ENCODE results near the gene BRCC3. TPM values are rescaled to one million over a fixed set of nuclear protein-coding genes. Genes with fewer than 3 reads are reported as not detected.

Gene BRCC3
- total and polyA plus RNA-seq, 4 donors = 7.8 to 12.2 (median 10.1) TPM

GRCh38 chrX:155105919-155106318, 34.6 kb downstream of the BRCC3 start:
- Histone ChIP-seq H3K9ac (ENCODE audit: low read depth in 1 of 2, low read length in 2 of 2) (no peak overlapping the region), H3K4me3 (ENCODE audit: low read depth in 1 of 3, low read length in 3 of 3) (no peak overlapping the region), H3K9me3 (ENCODE audit: control insufficient read depth in 4 of 4, low read length in 3 of 4) (no peaks in the 10 kb centered on the region), H3K4me1 (ENCODE audit: control insufficient read depth in 4 of 4, insufficient read depth in 4 of 4, low read length in 3 of 4) (no peaks in the 10 kb centered on the region), H3K27ac (ENCODE audit: low read depth in 1 of 2, low read length in 2 of 2) (no peak overlapping the region), H3K27me3 (ENCODE audit: control insufficient read depth in 4 of 4, insufficient read depth in 4 of 4, low read length in 3 of 4) (no peaks in the 10 kb centered on the region), H3K36me3 (ENCODE audit: control insufficient read depth in 4 of 4, insufficient read depth in 3 of 4, low read depth in 1 of 4, low read length in 3 of 4) (no peaks in the 10 kb centered on the region)
- no peak for TF ChIP-seq CTCF (IDR thresholded peaks at IDR 0.05; ENCODE audit: low read depth, low read length, missing input control)
- no peak for TF ChIP-seq FOXA1 (IDR thresholded peaks at IDR 0.05)
- no peak for TF ChIP-seq NR2F2 (IDR thresholded peaks at IDR 0.05)
- TF ChIP-seq ZBTB33 (IDR thresholded peaks at IDR 0.05) = no peak
- TF ChIP-seq ATF3 (IDR thresholded peaks at IDR 0.05) = no peak
- TF ChIP-seq JUND (IDR thresholded peaks at IDR 0.05) = no peak
- TF ChIP-seq MAX (IDR thresholded peaks at IDR 0.05) = no peak
- no peak for TF ChIP-seq RXRA (IDR thresholded peaks at IDR 0.05)
- TF ChIP-seq EGR1 (IDR thresholded peaks at IDR 0.05; ENCODE audit: low read depth in 2 of 2) = no peak
- no peak for TF ChIP-seq REST (IDR thresholded peaks at IDR 0.05)
- no peak for TF ChIP-seq TAF1 (conservative IDR thresholded peaks at IDR 0.05)
- no peak for TF ChIP-seq HNF4A (conservative IDR thresholded peaks at IDR 0.05)
- no peak for TF ChIP-seq YY1 (IDR thresholded peaks at IDR 0.05)
- TF ChIP-seq HNF4G (IDR thresholded peaks at IDR 0.05) = no peak
- TF ChIP-seq FOXA2 (IDR thresholded peaks at IDR 0.05) = no peak
- no peak for TF ChIP-seq SP1 (IDR thresholded peaks at IDR 0.05)
- WGBS = 99% methylated on average over 2 of the region's 2 CpGs
- no peak for DNase-seq (ENCODE audit: low spot score)

GRCh38 chrX:155108427-155108826, 37.1 kb downstream of the BRCC3 start:
- no peak overlapping the region for H3K9ac ChIP-seq (ENCODE audit: low read depth in 1 of 2, low read length in 2 of 2)
- H3K36me3 ChIP-seq (ENCODE audit: control insufficient read depth in 4 of 4, insufficient read depth in 3 of 4, low read depth in 1 of 4, low read length in 3 of 4) = no peaks in the 10 kb centered on the region
- no peaks in the 10 kb centered on the region for H3K9me3 ChIP-seq (ENCODE audit: control insufficient read depth in 4 of 4, low read length in 3 of 4)
- no peak for TF ChIP-seq RAD21 (IDR thresholded peaks at IDR 0.05)
- TF ChIP-seq NR2F2 (IDR thresholded peaks at IDR 0.05) = no peak
- no peak for TF ChIP-seq CTCF (IDR thresholded peaks at IDR 0.05; ENCODE audit: low read depth, low read length, missing input control)
- no peak for TF ChIP-seq REST (IDR thresholded peaks at IDR 0.05)
- TF ChIP-seq FOXA2 (IDR thresholded peaks at IDR 0.05) = no peak
- no peak for TF ChIP-seq HNF4A (conservative IDR thresholded peaks at IDR 0.05)
- no peak for TF ChIP-seq MAX (IDR thresholded peaks at IDR 0.05)
- no peak for TF ChIP-seq ATF3 (IDR thresholded peaks at IDR 0.05)
- no peak for TF ChIP-seq SP1 (IDR thresholded peaks at IDR 0.05)

More at GRCh38 chrX:155108427-155108826, 37.1 kb downstream of the BRCC3 start:
- Histone ChIP-seq H3K27me3 (ENCODE audit: control insufficient read depth in 4 of 4, insufficient read depth in 4 of 4, low read length in 3 of 4) (no peaks in the 10 kb centered on the region), H3K27ac (ENCODE audit: low read depth in 1 of 2, low read length in 2 of 2) (no peak overlapping the region), H3K4me1 (ENCODE audit: control insufficient read depth in 4 of 4, insufficient read depth in 4 of 4, low read length in 3 of 4) (no peaks in the 10 kb centered on the region), H3K4me3 (ENCODE audit: low read depth in 1 of 3, low read length in 3 of 3) (no peak overlapping the region)
- DNase-seq (ENCODE audit: low spot score) = no peak

All from liver (tissue), 9 donors.